NCI-H2196 (cell line): ENCODE data around the gene POR.

Experiments
- DNase-seq: peaks from one replicate; lab custom pipeline; 2025; ENCODE audit not compliant: unreplicated experiment; lab: John Stamatoyannopoulos, UW

Gene POR

DNA sequence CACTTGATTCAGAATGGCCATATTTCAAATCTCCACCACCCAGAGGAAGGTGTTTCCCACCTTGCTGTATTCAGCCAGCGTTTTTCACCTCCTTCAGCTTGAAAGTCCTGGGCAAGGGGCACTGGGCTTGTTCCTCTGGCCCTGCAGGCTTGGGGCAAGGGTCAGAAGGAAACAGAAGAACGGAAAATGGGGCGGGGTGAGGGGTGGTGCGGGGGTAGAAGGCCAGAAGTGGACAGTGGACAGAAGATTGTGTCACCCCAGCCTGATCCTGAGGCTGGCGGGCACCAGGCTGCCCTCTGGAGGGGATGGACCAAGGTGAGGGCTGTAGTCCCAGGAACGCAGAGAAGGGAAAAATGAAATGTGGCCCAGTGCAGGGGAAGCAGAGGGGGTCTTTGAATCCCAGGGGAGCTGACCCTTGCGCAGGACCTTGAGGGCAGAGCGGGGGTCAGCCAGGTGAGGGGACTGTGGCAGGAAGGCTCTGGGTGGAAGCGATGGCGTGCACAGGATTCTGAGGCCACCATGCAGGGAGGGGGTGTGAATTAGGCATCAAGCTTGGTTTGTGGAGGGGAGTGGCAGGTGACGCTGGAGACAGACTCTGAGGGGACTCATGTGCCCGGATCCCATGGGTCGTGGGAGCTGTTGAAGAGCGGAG lies 56.5 kb downstream of the POR start:
- DNase-seq, result no peak

DNA sequence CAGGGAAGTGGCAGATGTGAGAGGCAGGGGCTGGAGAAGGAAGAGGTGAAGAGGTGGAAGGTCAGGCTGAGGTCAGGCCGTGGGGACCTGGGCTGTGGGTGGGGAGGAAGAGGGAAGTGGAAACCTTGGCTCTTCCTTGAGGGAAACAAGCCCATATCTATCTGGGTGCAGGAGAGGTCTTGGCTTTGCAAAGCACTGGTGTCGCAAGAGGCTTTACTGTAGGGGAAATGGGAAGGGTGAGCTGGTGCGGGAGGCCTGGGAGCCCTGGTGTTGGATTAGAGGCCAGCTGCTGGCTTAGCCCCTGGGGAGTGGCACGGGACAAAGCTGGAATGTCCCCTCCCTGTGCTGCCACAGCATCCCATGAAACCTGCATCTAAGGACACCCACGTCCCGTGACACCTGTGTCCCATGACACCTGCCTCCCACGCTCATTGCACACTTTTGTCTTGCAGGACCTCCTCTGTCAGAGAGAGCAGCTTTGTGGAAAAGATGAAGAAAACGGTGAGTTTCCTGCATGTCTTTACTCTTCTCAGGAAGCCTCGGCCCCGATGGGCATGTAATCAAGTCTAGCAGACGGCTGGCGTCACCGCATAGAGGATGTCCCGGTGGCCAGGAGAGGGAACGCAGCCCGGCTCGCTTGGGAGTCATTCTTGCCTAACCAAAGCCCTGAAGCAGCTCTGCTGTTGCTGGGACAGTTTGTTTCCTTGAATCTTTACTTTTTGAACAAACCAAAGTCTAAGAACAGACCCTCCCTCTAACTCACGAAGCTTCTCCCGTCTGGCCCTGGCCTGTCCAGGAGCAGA lies 57.2 kb downstream of the POR start:
- DNase-seq, result no peak

DNA sequence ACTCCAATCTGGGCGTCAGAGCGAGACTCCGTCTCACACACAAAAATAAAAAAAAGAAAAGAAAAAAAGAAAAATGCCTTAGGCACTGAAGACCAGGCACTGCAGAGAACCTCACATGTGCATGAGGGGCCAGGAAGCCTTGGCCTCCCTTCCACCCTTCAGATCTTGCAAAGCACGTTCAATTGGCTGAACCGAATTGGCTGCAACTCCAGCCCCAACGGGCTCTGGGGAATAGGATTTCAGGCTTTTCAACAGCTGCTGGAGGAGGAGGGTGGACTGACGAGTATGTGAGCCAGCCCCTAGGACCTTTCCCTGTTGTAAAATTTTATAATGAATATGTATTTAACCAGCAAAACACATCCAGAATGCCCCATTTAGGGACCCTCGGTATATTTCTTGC lies 62.8 kb downstream of the POR start:
- no peak for DNase-seq

DNA sequence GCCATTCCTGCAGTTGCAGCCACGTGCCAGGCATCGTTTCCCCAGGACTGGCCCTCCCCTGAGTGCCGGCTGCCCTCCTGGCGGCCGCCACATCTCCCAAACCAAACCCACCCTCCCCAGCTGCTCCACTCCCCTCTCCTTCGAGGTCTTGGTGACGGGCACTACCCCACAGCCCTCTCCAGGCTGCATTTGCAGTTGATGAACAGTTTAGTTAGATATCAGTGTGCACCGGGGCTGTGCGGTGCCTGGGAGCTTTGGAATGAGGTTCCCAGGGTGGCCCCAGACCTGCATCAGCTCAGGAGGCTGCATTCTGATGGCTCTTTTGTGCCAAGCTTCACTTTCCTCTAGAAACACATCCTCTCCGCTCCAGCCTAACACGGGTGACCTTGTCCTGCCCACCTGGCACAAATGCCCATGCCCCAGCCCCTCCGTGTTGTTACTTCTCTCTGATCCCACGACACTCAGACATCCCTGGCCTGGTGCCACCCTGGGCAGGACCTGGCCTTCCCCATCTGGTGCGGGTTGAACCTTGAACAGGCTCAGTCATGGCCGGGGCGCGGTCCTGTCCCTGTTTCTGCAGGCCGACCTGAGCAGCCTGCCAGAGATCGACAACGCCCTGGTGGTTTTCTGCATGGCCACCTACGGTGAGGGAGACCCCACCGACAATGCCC lies 64.9 kb downstream of the POR start:
- DNase-seq, result no peak

DNA sequence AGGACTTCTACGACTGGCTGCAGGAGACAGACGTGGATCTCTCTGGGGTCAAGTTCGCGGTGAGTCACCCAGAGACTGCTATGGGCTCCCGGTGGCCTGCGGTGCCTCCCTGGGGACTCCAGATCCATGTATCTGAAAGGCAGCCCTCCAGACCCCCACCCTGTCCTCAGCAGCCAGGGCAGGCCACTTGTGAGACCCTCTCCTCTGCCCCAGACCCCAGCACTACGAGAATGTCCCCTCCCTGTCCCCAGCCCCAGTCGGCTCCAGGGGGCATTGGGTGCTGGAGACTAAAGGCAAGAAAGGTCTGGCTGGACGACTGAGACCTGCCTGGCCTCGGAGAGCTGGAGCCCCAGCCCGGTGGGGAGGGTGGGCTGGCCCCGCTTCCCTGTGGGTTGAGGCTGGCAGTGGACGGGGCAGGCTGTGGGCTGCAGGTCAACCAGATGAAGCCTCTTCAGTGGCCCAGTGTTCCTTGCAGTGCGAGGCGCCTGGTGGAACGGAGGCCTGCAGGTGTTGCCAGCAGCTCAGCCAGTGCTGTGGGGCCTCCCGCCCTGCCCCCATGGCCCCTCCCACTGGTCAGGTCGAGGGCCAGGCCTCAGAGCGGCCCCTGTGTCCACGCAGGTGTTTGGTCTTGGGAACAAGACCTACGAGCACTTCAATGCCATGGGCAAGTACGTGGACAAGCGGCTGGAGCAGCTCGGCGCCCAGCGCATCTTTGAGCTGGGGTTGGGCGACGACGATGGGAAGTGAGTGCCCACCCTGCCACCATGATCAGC lies 65.7 kb downstream of the POR start:
- no peak for DNase-seq

DNA sequence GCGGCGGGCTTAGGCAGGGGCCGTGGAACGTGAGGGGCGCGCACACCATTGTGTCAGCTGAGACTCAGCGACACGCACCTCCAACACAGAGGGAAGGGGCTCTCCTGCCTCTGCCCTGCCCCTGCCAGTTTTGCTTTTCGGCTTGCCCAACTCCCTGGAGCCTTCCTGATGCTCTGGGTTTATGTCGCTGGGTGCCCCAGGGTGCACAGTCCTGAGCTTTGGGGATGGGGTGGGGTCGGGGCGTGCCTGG lies 66.2 kb downstream of the POR start:
- DNase-seq, result no peak

DNA sequence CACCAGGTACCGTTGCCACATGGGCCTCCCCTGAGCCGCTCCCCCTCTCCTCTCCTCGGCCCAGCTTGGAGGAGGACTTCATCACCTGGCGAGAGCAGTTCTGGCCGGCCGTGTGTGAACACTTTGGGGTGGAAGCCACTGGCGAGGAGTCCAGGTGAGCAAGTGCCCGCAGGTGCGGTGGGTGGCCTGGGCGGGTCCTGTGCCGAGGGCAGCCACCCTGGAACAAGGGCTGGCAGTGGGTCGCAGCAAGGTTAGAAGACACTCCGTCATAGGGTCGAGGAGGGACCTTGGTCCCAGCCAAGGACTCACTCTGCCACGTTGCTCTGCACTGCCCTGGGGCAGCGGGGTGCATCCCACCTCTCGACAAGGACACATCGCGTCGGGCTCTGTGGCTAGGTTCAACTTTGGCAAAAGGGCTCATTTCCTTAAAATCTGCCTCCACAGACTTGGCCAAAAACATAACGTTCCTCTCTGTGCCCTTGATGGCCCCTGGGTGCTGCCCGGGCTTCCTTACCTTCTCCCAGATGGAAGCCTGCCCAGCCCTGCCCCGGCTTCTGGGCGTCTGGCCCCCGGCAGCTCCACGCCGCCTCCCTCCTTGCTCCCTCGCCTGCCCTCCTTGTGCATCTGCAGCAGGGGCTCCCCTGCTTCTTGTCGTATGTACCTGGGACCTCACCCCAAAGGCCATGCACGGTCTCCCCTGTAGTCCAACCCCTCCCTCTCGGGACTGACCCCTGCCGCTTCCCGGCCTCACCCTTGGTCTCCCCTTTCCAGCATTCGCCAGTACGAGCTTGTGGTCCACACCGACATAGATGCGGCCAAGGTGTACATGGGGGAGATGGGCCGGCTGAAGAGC lies 66.7 kb downstream of the POR start:
- DNase-seq, result no peak

DNA sequence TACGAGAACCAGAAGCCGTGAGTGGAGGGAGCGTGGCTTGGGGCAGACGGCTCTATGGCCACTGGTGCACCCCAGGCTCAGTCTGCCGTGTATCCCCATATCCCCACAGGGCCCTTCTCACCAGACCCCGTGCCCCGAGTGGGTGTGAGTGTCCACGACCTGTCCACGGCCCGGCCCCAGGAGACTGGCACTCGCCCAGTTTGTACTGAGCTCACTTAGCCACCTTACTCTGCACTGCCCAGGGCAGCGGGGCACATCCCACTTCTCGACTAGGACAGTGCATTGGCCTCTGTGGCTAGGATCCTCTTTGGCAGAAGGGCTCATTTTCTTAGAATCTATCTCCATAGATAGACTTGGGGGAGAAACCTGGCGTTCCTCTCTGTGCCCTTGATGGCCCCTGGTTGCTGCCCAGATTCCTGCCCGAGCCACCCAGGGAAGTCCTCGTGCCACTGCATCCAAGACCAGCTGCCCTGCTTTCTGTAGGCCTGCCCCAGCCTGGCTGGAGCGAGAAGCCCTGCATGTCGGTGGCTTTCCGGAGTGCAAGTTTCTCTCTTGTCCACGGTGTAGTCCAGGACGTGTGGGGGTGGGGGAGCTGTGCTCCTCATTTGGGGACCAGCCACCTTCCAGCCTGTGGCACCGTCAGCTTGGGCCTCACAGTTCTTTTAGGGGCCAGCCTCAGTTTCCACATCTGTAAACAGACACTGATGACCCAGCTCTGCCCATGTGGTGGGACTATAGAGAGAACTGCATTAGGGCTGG lies 67.5 kb downstream of the POR start:
- no peak for DNase-seq

DNA sequence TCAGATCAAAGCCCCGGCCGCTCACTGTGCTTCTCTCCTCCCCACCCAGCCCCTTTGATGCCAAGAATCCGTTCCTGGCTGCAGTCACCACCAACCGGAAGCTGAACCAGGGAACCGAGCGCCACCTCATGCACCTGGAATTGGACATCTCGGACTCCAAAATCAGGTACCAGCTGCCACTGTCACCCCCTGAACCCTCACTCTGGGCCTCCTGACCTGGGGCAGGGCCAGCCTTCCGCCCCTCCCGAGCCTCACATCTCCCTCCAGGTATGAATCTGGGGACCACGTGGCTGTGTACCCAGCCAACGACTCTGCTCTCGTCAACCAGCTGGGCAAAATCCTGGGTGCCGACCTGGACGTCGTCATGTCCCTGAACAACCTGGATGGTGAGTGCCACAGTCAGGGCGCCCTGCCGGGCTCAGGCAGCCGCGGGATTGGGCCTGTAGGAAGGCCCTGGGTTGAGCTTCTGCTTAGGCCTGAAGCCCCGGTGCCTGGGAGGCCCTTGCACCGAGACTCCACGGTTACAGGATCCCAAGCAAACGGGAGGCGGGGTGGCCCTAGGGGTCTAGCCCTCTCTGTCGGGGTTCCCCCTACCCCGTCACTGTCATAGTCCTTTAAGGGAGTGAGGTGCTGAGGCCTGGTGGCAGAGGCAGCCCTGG lies 68.6 kb downstream of the POR start:
- no peak for DNase-seq

DNA sequence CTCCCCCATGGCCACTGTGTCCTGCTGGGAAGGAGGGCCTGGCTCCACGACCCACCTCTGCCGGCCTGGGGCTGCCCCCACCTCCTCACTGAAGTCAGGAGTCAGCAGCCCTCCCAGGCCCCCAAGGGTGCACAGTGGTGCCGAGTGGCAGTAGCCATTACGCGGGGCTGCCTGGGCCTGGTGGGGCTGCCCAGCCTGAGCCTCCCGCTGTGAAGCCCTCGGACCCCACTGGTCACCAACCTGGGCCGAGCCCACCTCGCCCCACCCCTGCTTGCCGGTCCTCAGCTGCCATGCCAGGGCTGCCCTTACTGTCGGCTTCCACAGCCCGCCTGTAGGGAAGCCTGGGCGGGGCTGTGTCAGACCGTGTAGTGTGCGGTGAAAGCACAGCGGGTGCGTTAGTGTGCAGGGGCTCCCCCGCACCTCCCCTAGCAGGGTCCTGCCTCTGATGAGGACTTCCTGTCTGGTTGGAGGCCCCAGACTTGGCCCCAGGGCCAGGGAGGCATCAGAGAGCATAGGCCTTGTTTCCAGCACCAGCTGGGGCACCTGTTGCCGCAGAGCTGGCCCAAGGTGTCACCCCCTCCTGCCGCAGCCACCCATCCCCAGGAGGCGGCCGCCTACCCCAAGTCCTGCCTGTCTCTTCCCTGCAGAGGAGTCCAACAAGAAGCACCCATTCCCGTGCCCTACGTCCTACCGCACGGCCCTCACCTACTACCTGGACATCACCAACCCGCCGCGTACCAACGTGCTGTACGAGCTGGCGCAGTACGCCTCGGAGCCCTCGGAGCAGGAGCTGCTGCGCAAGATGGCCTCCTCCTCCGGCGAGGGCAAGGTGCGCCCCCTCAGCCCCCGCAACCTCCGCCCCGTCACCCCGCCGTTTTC lies 69.4 kb downstream of the POR start:
- no peak for DNase-seq

DNA sequence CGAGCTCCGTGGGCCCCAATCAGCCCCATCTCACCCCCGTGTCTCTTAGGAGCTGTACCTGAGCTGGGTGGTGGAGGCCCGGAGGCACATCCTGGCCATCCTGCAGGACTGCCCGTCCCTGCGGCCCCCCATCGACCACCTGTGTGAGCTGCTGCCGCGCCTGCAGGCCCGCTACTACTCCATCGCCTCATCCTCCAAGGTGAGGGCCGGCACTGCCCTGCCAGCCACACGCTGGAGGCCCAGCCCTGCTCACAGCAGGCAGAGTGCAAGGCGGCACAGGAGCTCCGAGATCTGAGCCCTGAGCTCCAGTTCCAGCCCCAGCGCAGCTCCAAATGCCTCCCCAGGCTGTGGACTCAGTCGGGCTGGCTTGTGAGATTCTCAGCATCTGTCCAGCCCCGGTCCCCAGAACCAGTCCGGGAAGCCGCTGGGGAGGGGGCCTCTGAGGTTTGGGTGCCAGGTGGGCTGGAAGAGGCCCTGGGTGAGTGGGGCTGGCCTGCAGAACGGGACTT lies 70.1 kb downstream of the POR start:
- DNase-seq, result no peak

DNA sequence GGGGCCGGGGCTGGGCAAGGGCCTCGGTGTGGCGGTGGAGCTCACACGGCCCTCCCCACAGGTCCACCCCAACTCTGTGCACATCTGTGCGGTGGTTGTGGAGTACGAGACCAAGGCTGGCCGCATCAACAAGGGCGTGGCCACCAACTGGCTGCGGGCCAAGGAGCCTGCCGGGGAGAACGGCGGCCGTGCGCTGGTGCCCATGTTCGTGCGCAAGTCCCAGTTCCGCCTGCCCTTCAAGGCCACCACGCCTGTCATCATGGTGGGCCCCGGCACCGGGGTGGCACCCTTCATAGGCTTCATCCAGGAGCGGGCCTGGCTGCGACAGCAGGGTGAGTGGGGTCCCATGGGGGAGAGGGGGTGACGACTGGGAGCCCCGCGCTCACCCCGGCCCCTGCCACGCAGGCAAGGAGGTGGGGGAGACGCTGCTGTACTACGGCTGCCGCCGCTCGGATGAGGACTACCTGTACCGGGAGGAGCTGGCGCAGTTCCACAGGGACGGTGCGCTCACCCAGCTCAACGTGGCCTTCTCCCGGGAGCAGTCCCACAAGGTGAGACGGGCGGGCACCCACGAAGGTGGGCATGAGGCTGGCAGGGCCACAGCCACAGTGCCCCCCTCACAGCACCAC lies 70.7 kb downstream of the POR start:
- no peak for DNase-seq

DNA sequence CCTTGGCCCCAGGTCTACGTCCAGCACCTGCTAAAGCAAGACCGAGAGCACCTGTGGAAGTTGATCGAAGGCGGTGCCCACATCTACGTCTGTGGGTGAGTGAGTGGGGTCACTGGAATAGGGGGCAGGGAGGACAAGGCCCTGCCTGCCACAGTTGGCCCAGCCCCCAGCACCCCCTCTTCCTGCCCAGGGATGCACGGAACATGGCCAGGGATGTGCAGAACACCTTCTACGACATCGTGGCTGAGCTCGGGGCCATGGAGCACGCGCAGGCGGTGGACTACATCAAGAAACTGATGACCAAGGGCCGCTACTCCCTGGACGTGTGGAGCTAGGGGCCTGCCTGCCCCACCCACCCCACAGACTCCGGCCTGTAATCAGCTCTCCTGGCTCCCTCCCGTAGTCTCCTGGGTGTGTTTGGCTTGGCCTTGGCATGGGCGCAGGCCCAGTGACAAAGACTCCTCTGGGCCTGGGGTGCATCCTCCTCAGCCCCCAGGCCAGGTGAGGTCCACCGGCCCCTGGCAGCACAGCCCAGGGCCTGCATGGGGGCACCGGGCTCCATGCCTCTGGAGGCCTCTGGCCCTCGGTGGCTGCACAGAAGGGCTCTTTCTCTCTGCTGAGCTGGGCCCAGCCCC lies 71.3 kb downstream of the POR start:
- DNase-seq, result no peak

DNA sequence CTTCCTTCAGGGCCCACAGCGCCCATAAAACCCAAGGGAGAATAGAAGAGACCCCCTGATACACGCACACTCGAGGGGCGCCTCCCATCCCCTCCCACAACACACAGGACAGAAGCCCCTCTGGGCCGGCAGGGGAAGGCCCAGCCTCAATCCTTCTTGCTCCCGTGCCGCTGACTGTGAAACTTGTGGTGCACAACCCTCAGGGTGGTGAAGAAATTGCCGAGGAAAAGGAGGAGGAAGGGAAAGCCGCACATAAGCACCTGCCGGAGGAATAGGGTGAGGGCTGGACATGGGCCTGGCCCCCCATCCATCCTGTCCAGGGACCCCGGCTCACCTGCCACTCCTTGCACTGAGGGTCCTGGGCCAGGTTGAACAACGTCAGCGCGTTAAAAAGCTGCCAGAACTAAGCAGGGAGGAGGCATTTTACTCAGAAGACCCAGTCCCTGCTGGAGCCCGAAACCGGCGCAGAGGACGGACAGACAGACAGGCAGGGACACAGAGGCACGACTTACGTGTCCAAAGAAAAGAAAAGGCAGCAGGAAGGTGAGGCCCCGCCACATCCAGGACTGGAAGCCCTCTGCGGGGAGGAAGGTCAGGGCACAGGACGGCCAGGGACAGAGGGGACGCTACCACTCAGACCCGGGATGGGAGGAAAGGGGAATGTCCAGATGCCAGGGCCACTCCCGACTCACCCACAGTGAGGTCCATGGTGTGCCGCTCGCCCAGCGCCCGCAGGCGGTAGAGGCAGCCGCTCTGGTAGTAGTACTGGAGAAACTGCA lies 72.3 kb downstream of the POR start:
- DNase-seq, result no peak

DNA sequence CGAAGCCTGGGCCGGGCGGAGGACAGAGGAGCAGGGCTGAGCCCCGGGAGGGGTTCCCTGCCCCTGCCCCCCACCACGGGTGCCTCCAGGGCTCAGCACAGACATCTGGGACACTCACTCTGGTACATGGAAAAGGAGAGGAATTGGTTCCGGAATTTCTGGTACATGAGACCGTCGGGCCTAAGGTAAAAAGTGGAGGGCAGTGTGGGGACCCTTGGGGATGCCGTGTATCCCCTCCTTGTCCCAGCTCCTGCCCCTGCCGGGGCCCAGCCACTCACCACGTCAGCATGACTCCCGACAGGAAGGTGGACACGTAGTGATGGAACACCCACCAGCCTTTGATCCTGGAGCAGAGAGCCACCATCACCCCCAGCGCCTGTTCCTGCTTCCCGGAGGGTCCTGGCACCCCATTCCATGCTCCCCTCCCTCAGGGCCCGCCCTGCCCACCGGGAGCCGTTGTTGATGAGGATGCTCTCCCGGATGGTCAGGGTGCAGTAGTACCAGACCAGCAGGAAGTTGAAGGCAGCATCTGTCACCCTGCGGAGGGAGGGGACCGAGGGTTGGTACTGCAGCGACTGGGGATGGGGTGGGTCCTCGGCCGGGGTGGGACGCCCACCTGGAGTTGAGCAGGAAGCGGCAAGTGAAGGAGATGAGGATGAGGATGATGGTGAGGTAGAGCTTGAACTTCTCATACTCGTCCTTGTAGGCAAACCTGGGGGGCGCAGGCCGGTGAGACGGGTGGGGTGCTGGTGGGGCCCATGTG lies 73.0 kb downstream of the POR start:
- DNase-seq, result no peak
